H9 (cell line): Measurements from ENCODE around the gene NHSL2. TPM values are rescaled to one million over a fixed set of nuclear protein-coding genes. Genes with fewer than 3 reads are reported as not detected.
A peak's percentile ranks its signal among the peaks of the same experiment; 100 is the strongest.

Experiments
- DNase-seq: peaks from one replicate; pipeline ENCODE4 v3.0.0-alpha.2; 2017
- H2AFZ ChIP-seq: one replicate; pipeline ENCODE4 v1.6.1; 2013; ENCODE audit warnings: mild to moderate bottlenecking, low read length, control low read depth, moderate library complexity
- H2AK5ac ChIP-seq: 2 replicates; pipeline ENCODE4 v1.6.1; 2013; ENCODE audit warnings: low read length, control low read depth, mixed read lengths; ENCODE audit not compliant: insufficient read length
- H2BK120ac ChIP-seq: one replicate; pipeline ENCODE4 v1.6.1; 2013; ENCODE audit warnings: low read depth, mild to moderate bottlenecking, low read length, control low read depth, inconsistent platforms; ENCODE audit not compliant: poor library complexity, severe bottlenecking
- H2BK12ac ChIP-seq: 2 replicates; pipeline ENCODE4 v1.6.1; 2013; ENCODE audit warnings: low read length, control low read depth, mixed read lengths, low read depth; ENCODE audit not compliant: insufficient read length
- H2BK15ac ChIP-seq: 2 replicates; pipeline ENCODE4 v1.6.1; 2013; ENCODE audit warnings: low read depth, low read length, control low read depth
- H2BK20ac ChIP-seq: one replicate; pipeline ENCODE4 v1.6.1; 2013; ENCODE audit warnings: low read depth, mild to moderate bottlenecking, low read length, control low read depth, inconsistent platforms; ENCODE audit not compliant: poor library complexity, severe bottlenecking
- H2BK5ac ChIP-seq: 2 replicates; pipeline ENCODE4 v1.6.1; 2013; ENCODE audit warnings: low read length, control low read depth, mixed read lengths; ENCODE audit not compliant: insufficient read length
- H3K14ac ChIP-seq: 2 replicates; pipeline ENCODE4 v1.6.1; 2013; ENCODE audit warnings: low read length, control low read depth; ENCODE audit not compliant: insufficient read depth
- H3K18ac ChIP-seq: 2 replicates; pipeline ENCODE4 v1.6.1; 2013; ENCODE audit warnings: low read depth, mild to moderate bottlenecking, mixed read lengths, low read length, control low read depth; ENCODE audit not compliant: insufficient read length
- H3K23ac ChIP-seq: 2 replicates; pipeline ENCODE4 v1.6.1; 2013; ENCODE audit warnings: low read length, control low read depth, mixed read lengths, low read depth; ENCODE audit not compliant: insufficient read length
- H3K23me2 ChIP-seq: 2 replicates; pipeline ENCODE4 v1.6.1; 2013; ENCODE audit warnings: low read depth, mild to moderate bottlenecking, mixed read lengths, low read length, control low read depth; ENCODE audit not compliant: insufficient read length, poor library complexity, severe bottlenecking
- H3K27ac ChIP-seq: 2 replicates; pipeline ENCODE4 v1.5.1; 2013; ENCODE audit warnings: low read length, control low read depth, mixed read lengths, low read depth; ENCODE audit not compliant: insufficient read length
- H3K27me3 ChIP-seq: 2 replicates; pipeline ENCODE4 v1.6.1; 2013; ENCODE audit warnings: low read length, control low read depth, inconsistent platforms; ENCODE audit not compliant: insufficient read depth
- H3K4ac ChIP-seq: 2 replicates; pipeline ENCODE4 v1.6.1; 2013; ENCODE audit warnings: low read depth, mild to moderate bottlenecking, control low read depth, inconsistent platforms, low read length, moderate library complexity
- H3K4me1 ChIP-seq: 2 replicates; pipeline ENCODE4 v1.6.1; 2013; ENCODE audit warnings: low read length, control low read depth, inconsistent platforms; ENCODE audit not compliant: insufficient read depth
- H3K4me2 ChIP-seq: 2 replicates; pipeline ENCODE4 v1.6.1; 2013; ENCODE audit warnings: low read length, control low read depth, mixed read lengths; ENCODE audit not compliant: insufficient read length, insufficient read depth
- H3K56ac ChIP-seq: 2 replicates; pipeline ENCODE4 v1.6.1; 2013; ENCODE audit warnings: low read depth, mild to moderate bottlenecking, mixed read lengths, low read length, control low read depth; ENCODE audit not compliant: insufficient read length
- H3K79me1 ChIP-seq: 2 replicates; pipeline ENCODE4 v1.6.1; 2013; ENCODE audit warnings: low read depth, mild to moderate bottlenecking, moderate library complexity, low read length, control low read depth, inconsistent platforms; ENCODE audit not compliant: insufficient read depth, poor library complexity, severe bottlenecking
- H3K79me2 ChIP-seq: 2 replicates; pipeline ENCODE4 v1.6.1; 2013; ENCODE audit warnings: low read length, control low read depth, inconsistent platforms; ENCODE audit not compliant: insufficient read depth
- H3K9ac ChIP-seq: 2 replicates; pipeline ENCODE4 v1.6.1; 2013; ENCODE audit warnings: low read length, control low read depth, mixed read lengths; ENCODE audit not compliant: insufficient read length; ENCODE audit errors: extremely low read depth
- H3K9me3 ChIP-seq: one replicate; pipeline ENCODE4 v1.6.1; 2013; ENCODE audit warnings: low read depth, low read length, inconsistent platforms; ENCODE audit not compliant: control insufficient read depth
- H3T11ph ChIP-seq: one replicate; pipeline ENCODE4 v1.6.1; 2013; ENCODE audit warnings: mild to moderate bottlenecking, low read length, control low read depth, inconsistent platforms
- H4K20me1 ChIP-seq: one replicate; pipeline ENCODE4 v1.6.1; 2013; ENCODE audit not compliant: control insufficient read depth, insufficient read length, insufficient read depth
- H4K5ac ChIP-seq: 2 replicates; pipeline ENCODE4 v1.6.1; 2013; ENCODE audit warnings: low read depth, mild to moderate bottlenecking, mixed read lengths, low read length, control low read depth; ENCODE audit not compliant: insufficient read length
- H4K8ac ChIP-seq: replicated peaks from 2 replicates; pipeline ENCODE4 v1.6.1; 2013; ENCODE audit warnings: low read length, control low read depth, mixed read lengths, low read depth; ENCODE audit not compliant: insufficient read length
- H4K91ac ChIP-seq: 2 replicates; pipeline ENCODE4 v1.6.1; 2013; ENCODE audit warnings: low read depth, mild to moderate bottlenecking, moderate library complexity, mixed read lengths, low read length, control low read depth; ENCODE audit not compliant: insufficient read length
- H3K27ac Mint-ChIP-seq, 3 experiments: 2 replicates in 2 of 3; 3 replicates in 1 of 3; pipeline ENCODE4 v1.8.0; 2020 to 2021; ENCODE audit warnings: mixed read lengths in 3 of 3, mild to moderate bottlenecking in 1 of 3, moderate library complexity in 1 of 3
- H3K27me3 Mint-ChIP-seq: 2 replicates; pipeline ENCODE4 v1.8.0; 2021; ENCODE audit warnings: low read depth, mild to moderate bottlenecking, moderate library complexity, mixed read lengths
- H3K36me3 Mint-ChIP-seq, 3 experiments: 2 replicates in 2 of 3; 3 replicates in 1 of 3; pipeline ENCODE4 v1.8.0; 2020 to 2021; ENCODE audit warnings: low read depth in 3 of 3, mixed read lengths in 3 of 3; ENCODE audit not compliant: insufficient read depth in 1 of 3
- H3K4me1 Mint-ChIP-seq, 2 experiments: 2 replicates each; pipeline ENCODE4 v1.8.0; 2020; ENCODE audit warnings: mixed read lengths in 2 of 2
- H3K4me3 Mint-ChIP-seq, 2 experiments: 2 replicates in 1 of 2; 3 replicates in 1 of 2; pipeline ENCODE4 v1.8.0; 2020 to 2021; ENCODE audit warnings: mild to moderate bottlenecking in 2 of 2, mixed read lengths in 2 of 2, moderate library complexity in 1 of 2
- H3K9me3 Mint-ChIP-seq, 2 experiments: 2 replicates in 1 of 2; 3 replicates in 1 of 2; pipeline ENCODE4 v1.8.0; 2020; ENCODE audit warnings: mild to moderate bottlenecking in 2 of 2, mixed read lengths in 2 of 2, moderate library complexity in 1 of 2
- CTCF ChIP-seq: fragments of 200-600 bp; sonication (generic); conservative IDR thresholded peaks from 3 replicates; pipeline ENCODE4 v1.8.0; 2021; ENCODE audit warnings: antibody characterized with exemption, mild to moderate bottlenecking
- WGBS: extraction: QIAGEN DNeasy Blood & Tissue Kit; methylation state at CpG from one replicate; pipeline ENCODE4 v1.1.7; 2013; ENCODE audit warnings: missing lambda C conversion rate, low lambda C conversion rate, mixed read lengths; ENCODE audit not compliant: insufficient read length; ENCODE audit errors: extremely low coverage; 5-methylcytosine and 5-hydroxymethylcytosine counted together
- total RNA-seq: library from RNA; stranded (reverse); gene quantifications from 2 replicates; pipeline ENCODE4 v1.2.1, GENCODE V29; 2021

NHSL2 gene
- total RNA-seq, 1 experiment from 2014 or later: 6.4 TPM

DNA sequence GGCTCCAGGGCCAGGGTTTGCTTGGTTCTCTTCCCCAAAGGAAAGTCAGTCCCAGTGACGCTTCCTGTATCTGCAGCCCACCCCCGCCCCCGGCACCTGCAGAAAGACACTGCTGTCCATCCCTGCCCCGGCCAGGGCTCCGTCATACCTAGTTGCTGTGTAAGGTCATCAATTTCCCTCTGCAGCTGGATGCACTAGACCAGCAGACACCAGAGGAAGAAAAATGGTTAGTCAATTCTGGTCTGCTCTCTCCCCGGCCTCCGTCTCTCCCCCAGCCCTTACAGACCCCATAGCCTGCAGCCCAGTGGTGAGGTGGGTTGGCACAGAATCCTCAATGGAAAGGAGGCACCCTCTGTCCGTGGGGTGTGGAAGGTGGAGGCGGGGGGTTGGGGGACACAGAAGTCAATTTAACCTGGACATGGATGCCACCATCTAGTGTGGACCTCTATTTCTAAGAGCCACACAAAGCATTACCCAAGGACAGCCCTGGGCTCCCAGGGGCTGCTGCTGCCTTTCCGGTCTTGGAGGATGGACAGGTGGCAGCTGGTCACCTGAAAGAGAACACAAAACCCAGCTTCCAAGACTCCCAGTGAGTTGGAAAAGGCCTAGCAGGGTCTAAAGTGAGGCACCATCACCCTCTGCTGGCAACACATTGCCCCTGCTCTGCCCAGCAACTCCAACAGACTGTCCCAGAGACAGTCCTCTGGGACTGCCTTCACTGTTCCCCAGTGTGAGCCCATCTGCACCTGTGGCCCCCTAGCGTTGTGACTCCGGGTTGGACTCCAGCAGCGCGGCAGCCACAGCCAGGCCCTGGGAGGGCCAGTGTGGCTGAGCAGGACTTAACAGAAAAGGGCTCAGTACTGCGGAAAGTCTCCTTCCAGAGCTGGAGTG is 40.2 kb upstream of the NHSL2 start:
- H3K23me2 ChIP-seq: no peaks in the 10 kb centered on the region

More for the DNA sequence above, 40.2 kb upstream of the NHSL2 start:
- no peak overlapping the region for H3K4me2 ChIP-seq
- Mint-ChIP-seq H3K36me3 (peaks cover 0 to 6% (median 2%) of the 10 kb centered on the region in 3 experiments; a peak in 3 of 7 replicates), H3K9me3 (peaks cover 71 to 84% of the 10 kb centered on the region in 2 experiments), H3K27me3 (peaks cover 16% of the 10 kb centered on the region), H3K27ac (no peak overlapping the region), H3K4me1 (0 out of 4 replicates have a peak, but pooled peaks cover 0 to 3% of the 10 kb centered on the region in 2 experiments), H3K4me3 (no peak overlapping the region)
- TF ChIP-seq CTCF: peak; percentile 70
- no peak overlapping the region for H3K23ac ChIP-seq
- no peak overlapping the region for H2BK20ac ChIP-seq
- H2AK5ac ChIP-seq: no peak overlapping the region
- no peak overlapping the region for H4K8ac ChIP-seq
- H3K79me2 ChIP-seq: 0 out of 2 replicates have a peak, but pooled peaks cover 1% of the 10 kb centered on the region
- H3K4ac ChIP-seq: no peak overlapping the region
- DNase-seq: peak; percentile 75
- no peak overlapping the region for H2BK120ac ChIP-seq
- H3K9ac ChIP-seq: no peak overlapping the region
- no peaks in the 10 kb centered on the region for H3K4me1 ChIP-seq
- H2BK5ac ChIP-seq: no peak overlapping the region
- H3K27me3 ChIP-seq: no peaks in the 10 kb centered on the region
- no peak overlapping the region for H3T11ph ChIP-seq
- H2BK12ac ChIP-seq: no peak overlapping the region
- no peak overlapping the region for H3K27ac ChIP-seq
- H4K5ac ChIP-seq: no peak overlapping the region
- no peaks in the 10 kb centered on the region for H3K79me1 ChIP-seq
- no CpG with 5 or more reads among the region's 15 CpGs for WGBS
- H3K18ac ChIP-seq: no peak overlapping the region
- H3K14ac ChIP-seq: no peak overlapping the region
- no peaks in the 10 kb centered on the region for H4K20me1 ChIP-seq
- H2BK15ac ChIP-seq: no peak overlapping the region
- no peak overlapping the region for H2AFZ ChIP-seq
- peaks cover 42% of the 10 kb centered on the region for H3K9me3 ChIP-seq
- no peak overlapping the region for H3K56ac ChIP-seq
- no peak overlapping the region for H4K91ac ChIP-seq
